Fibroblast of villous mesenchyme (primary cell): ENCODE results near the gene TCF7. TPM values are rescaled to one million over a fixed set of nuclear protein-coding genes. Genes with fewer than 3 reads are reported as not detected.

ENCODE experiments used
- DNase-seq: peaks from one replicate; pipeline ENCODE4 v3.0.0-alpha.2; 2010; ENCODE audit warnings: low read depth
- H3K4me3 ChIP-seq: 2 replicates; pipeline ENCODE4 v1.5.1; 2011; ENCODE audit warnings: low read depth, mild to moderate bottlenecking, low read length
- CTCF ChIP-seq: IDR thresholded peaks from 2 replicates; pipeline ENCODE4 v1.5.1; 2012; ENCODE audit warnings: low read depth, mild to moderate bottlenecking, low read length; ENCODE audit not compliant: insufficient read depth
- total RNA-seq: library from RNA; depleted of rRNA; stranded (reverse); fragments of >200 nt; gene quantifications from 2 replicates; pipeline ENCODE4 v1.2.3, GENCODE V29; 2012

The TCF7 gene
- total RNA-seq, 1 donor, result under 0.01 TPM

GRCh38 chr5:134103397-134103796 is 11.1 kb upstream of the TCF7 start:
- no peak for TF ChIP-seq CTCF
- DNase-seq, result no peak

GRCh38 chr5:134103998-134104654 is 10.4 kb upstream of the TCF7 start:
- no peak for DNase-seq
- H3K4me3 ChIP-seq, result no peak overlapping the region
- no peak for TF ChIP-seq CTCF

More at GRCh38 chr5:134103397-134103796, 11.1 kb upstream of the TCF7 start:
- H3K4me3 ChIP-seq, result no peak overlapping the region

- H3K4me3 ChIP-seq, result no peak overlapping the region
- TF ChIP-seq CTCF, result no peak
- no peak for DNase-seq
Measured at GRCh38 chr5:134106991-134107701, 7.3 kb upstream of the TCF7 start.

GRCh38 chr5:134107779-134108178 is 6.7 kb upstream of the TCF7 start:
- TF ChIP-seq CTCF, result no peak
- DNase-seq, result no peak
- H3K4me3 ChIP-seq, result no peak overlapping the region

GRCh38 chr5:134110382-134110781 is 4.1 kb upstream of the TCF7 start:
- no peak for DNase-seq
- TF ChIP-seq CTCF, result no peak
- H3K4me3 ChIP-seq, result no peak overlapping the region

GRCh38 chr5:134111741-134112647 is 2.5 kb upstream of the TCF7 start:
- no peak overlapping the region for H3K4me3 ChIP-seq
- DNase-seq, result no peak
- TF ChIP-seq CTCF, result no peak
